ENCODE measurements around the gene LRRC73. TPM values are rescaled to one million over a fixed set of nuclear protein-coding genes. Genes with fewer than 3 reads are reported as not detected.

LRRC73 gene
- total RNA-seq, 1 experiment from 2014 or later: 0.22 TPM

GRCh38 chr6:43497129-43497396 lies 13.1 kb downstream of the LRRC73 start:
- Histone ChIP-seq H3K4me2 (ENCODE audit: low read length) (no peak overlapping the region), H3K4me3 (ENCODE audit: low read length) (no peak overlapping the region), H3K9ac (ENCODE audit: low read length) (no peak overlapping the region), H3K4me1 (ENCODE audit: insufficient read depth, low read length) (peaks cover 4% of the 10 kb centered on the region; the same call in 1 of the 2 replicates), H3F3A (ENCODE audit: low read length, unreplicated experiment) (no peaks in the 10 kb centered on the region), H3K27ac (ENCODE audit: low read length) (no peak overlapping the region), H3K9me3 (ENCODE audit: low read length) (no peaks in the 10 kb centered on the region), H2AFZ (ENCODE audit: low read length) (no peak overlapping the region), H3K9me2 (replicated peaks; ENCODE audit: low read length) (no peaks in the 10 kb centered on the region), H3K27me3 (ENCODE audit: low read length) (no peaks in the 10 kb centered on the region), H4K20me1 (ENCODE audit: low read length) (0 out of 2 replicates have a peak, but pooled peaks cover 7% of the 10 kb centered on the region), H3K36me3 (ENCODE audit: low read depth, low read length) (peaks cover 7% of the 10 kb centered on the region), H3K79me2 (ENCODE audit: low read length) (peaks cover 29% of the 10 kb centered on the region)
- ATAC-seq: no peak
- POLR2A ChIA-PET (ENCODE audit: unreplicated experiment): no interaction called here
- CTCF ChIA-PET: no interaction called here
- BruUV-seq (replicated peaks): no TSS peak
- no peak for DNase-seq
- intact Hi-C loops (cut with micrococcal nuclease): no loop called here
- no peak for TF ChIP-seq EZH2phosphoT487 (IDR thresholded peaks at IDR 0.05; ENCODE audit: borderline replicate concordance, low read length)
- no peak for TF ChIP-seq CTCF (conservative IDR thresholded peaks at IDR 0.05; ENCODE audit: low read depth, low read length)
- no peak for TF ChIP-seq EZH2 (IDR thresholded peaks at IDR 0.05; ENCODE audit: low read length, unreplicated experiment)

- POLR2A ChIA-PET (ENCODE audit: unreplicated experiment): no interaction called here
- Histone ChIP-seq H2AFZ (ENCODE audit: low read length) (no peak overlapping the region), H3K4me2 (ENCODE audit: low read length) (no peak overlapping the region), H3K9me2 (replicated peaks; ENCODE audit: low read length) (no peaks in the 10 kb centered on the region), H3K9me3 (ENCODE audit: low read length) (no peaks in the 10 kb centered on the region), H3K27me3 (ENCODE audit: low read length) (no peaks in the 10 kb centered on the region), H3F3A (ENCODE audit: low read length, unreplicated experiment) (no peaks in the 10 kb centered on the region), H3K36me3 (ENCODE audit: low read depth, low read length) (peaks cover 7% of the 10 kb centered on the region), H4K20me1 (ENCODE audit: low read length) (0 out of 2 replicates have a peak, but pooled peaks cover 7% of the 10 kb centered on the region), H3K27ac (ENCODE audit: low read length) (no peak overlapping the region), H3K4me1 (ENCODE audit: insufficient read depth, low read length) (peaks cover 4% of the 10 kb centered on the region; the same call in 1 of the 2 replicates), H3K4me3 (ENCODE audit: low read length) (no peak overlapping the region), H3K79me2 (ENCODE audit: low read length) (peaks cover 34% of the 10 kb centered on the region), H3K9ac (ENCODE audit: low read length) (no peak overlapping the region)
- BruUV-seq (replicated peaks): no TSS peak
- no peak for TF ChIP-seq EZH2phosphoT487 (IDR thresholded peaks at IDR 0.05; ENCODE audit: borderline replicate concordance, low read length)
- TF ChIP-seq EZH2 (IDR thresholded peaks at IDR 0.05; ENCODE audit: low read length, unreplicated experiment): no peak
- peak; percentile 53 for TF ChIP-seq CTCF (conservative IDR thresholded peaks at IDR 0.05; ENCODE audit: low read depth, low read length)
- ATAC-seq: peak; percentile 33; the same call in 1 of the 2 replicates
- intact Hi-C loops (cut with micrococcal nuclease): no loop called here
- DNase-seq: no peak
- CTCF ChIA-PET: no interaction called here
These were observed 13.6 kb downstream of the LRRC73 start for GRCh38 chr6:43496370-43497128.

GRCh38 chr6:43495409-43495941 lies 14.7 kb downstream of the LRRC73 start:
- Histone ChIP-seq H3K9ac (ENCODE audit: low read length) (no peak overlapping the region), H3K27me3 (ENCODE audit: low read length) (no peaks in the 10 kb centered on the region), H4K20me1 (ENCODE audit: low read length) (0 out of 2 replicates have a peak, but pooled peaks cover 7% of the 10 kb centered on the region), H3K79me2 (ENCODE audit: low read length) (peaks cover 34% of the 10 kb centered on the region), H3K4me2 (ENCODE audit: low read length) (no peak overlapping the region), H3K9me3 (ENCODE audit: low read length) (no peaks in the 10 kb centered on the region), H3K4me3 (ENCODE audit: low read length) (no peak overlapping the region), H3K27ac (ENCODE audit: low read length) (no peak overlapping the region), H2AFZ (ENCODE audit: low read length) (no peak overlapping the region), H3F3A (ENCODE audit: low read length, unreplicated experiment) (no peaks in the 10 kb centered on the region), H3K36me3 (ENCODE audit: low read depth, low read length) (peaks cover 7% of the 10 kb centered on the region), H3K4me1 (ENCODE audit: insufficient read depth, low read length) (peaks cover 4% of the 10 kb centered on the region; the same call in 1 of the 2 replicates), H3K9me2 (replicated peaks; ENCODE audit: low read length) (no peaks in the 10 kb centered on the region)
- DNase-seq: peak; percentile 41
- CTCF ChIA-PET: no interaction called here
- TF ChIP-seq CTCF (conservative IDR thresholded peaks at IDR 0.05; ENCODE audit: low read depth, low read length) (peak; percentile 58), EZH2 (IDR thresholded peaks at IDR 0.05; ENCODE audit: low read length, unreplicated experiment) (no peak), EZH2phosphoT487 (IDR thresholded peaks at IDR 0.05; ENCODE audit: borderline replicate concordance, low read length) (no peak)
- intact Hi-C loops (cut with micrococcal nuclease): no loop called here
- no TSS peak for BruUV-seq (replicated peaks)
- POLR2A ChIA-PET (ENCODE audit: unreplicated experiment): no interaction called here
- ATAC-seq: peak; percentile 71

Data from PC-3 (cell line).